Measurements from ENCODE around the gene CAMKK1.

The CAMKK1 gene

GRCh38 chr17:3918372-3919122 lies 25.7 kb upstream of the CAMKK1 start:
- no peak for DNase-seq (ENCODE audit: low read depth in 2 of 2)

- no peak for DNase-seq (ENCODE audit: low read depth in 2 of 2)
Measured at GRCh38 chr17:3917391-3917931, 24.6 kb upstream of the CAMKK1 start.

GRCh38 chr17:3916825-3917224 lies 24.0 kb upstream of the CAMKK1 start:
- no peak for DNase-seq (ENCODE audit: low read depth in 2 of 2)

- DNase-seq (ENCODE audit: low read depth in 2 of 2) = no peak
Measured at GRCh38 chr17:3915995-3916696, 23.3 kb upstream of the CAMKK1 start, which contains the start of gene P2RX1. Gene P2RX1 (minus strand): TSS chr17:3916465. CDS start chr17:3916225, 240 bp downstream.

GRCh38 chr17:3915581-3915994 lies 22.7 kb upstream of the CAMKK1 start:
- no peak for DNase-seq (ENCODE audit: low read depth in 2 of 2)

- DNase-seq (ENCODE audit: low read depth in 2 of 2) = no peak
Measured at GRCh38 chr17:3914312-3914670, 21.4 kb upstream of the CAMKK1 start.

GRCh38 chr17:3913531-3914311 lies 20.9 kb upstream of the CAMKK1 start:
- DNase-seq (ENCODE audit: low read depth in 2 of 2) = peak in 1 of 2 experiments; percentile 30

- DNase-seq (ENCODE audit: low read depth in 2 of 2) = no peak
Measured at GRCh38 chr17:3912827-3913226, 20.0 kb upstream of the CAMKK1 start.

- no peak for DNase-seq (ENCODE audit: low read depth in 2 of 2)
Measured at GRCh38 chr17:3911271-3912053, 18.6 kb upstream of the CAMKK1 start.

GRCh38 chr17:3910420-3911270 lies 17.8 kb upstream of the CAMKK1 start:
- no peak for DNase-seq (ENCODE audit: low read depth in 2 of 2)

- DNase-seq (ENCODE audit: low read depth in 2 of 2) = no peak
Measured at GRCh38 chr17:3909257-3909656, 16.4 kb upstream of the CAMKK1 start.

- no peak for DNase-seq (ENCODE audit: low read depth in 2 of 2)
Measured at GRCh38 chr17:3907483-3908216, 14.8 kb upstream of the CAMKK1 start.

GRCh38 chr17:3906881-3907280 lies 14.0 kb upstream of the CAMKK1 start:
- DNase-seq (ENCODE audit: low read depth in 2 of 2) = no peak

- no peak for DNase-seq (ENCODE audit: low read depth in 2 of 2)
Measured at GRCh38 chr17:3905017-3905520, 12.2 kb upstream of the CAMKK1 start.

GRCh38 chr17:3904501-3904900 lies 11.6 kb upstream of the CAMKK1 start:
- no peak for DNase-seq (ENCODE audit: low read depth in 2 of 2)

- no peak for DNase-seq (ENCODE audit: low read depth in 2 of 2)
Measured at GRCh38 chr17:3903881-3904290, 11.0 kb upstream of the CAMKK1 start.

GRCh38 chr17:3903051-3903825 lies 10.4 kb upstream of the CAMKK1 start:
- DNase-seq (ENCODE audit: low read depth in 2 of 2) = no peak

- no peak for DNase-seq (ENCODE audit: low read depth in 2 of 2)
Measured at GRCh38 chr17:3900646-3901045, 7.8 kb upstream of the CAMKK1 start.

GRCh38 chr17:3897731-3898130 lies 4.9 kb upstream of the CAMKK1 start:
- DNase-seq (ENCODE audit: low read depth in 2 of 2) = no peak

Data from fibroblast of skin of left quadriceps (primary cell).